Activated naive CD4-positive, alpha-beta T cell treated with anti-CD3 and anti-CD28 coated beads, Interleukin-2, amount 50 U/mL, for 72 hours (primary cell): ENCODE data around the gene NETO1. TPM values are rescaled to one million over a fixed set of nuclear protein-coding genes. Genes with fewer than 3 reads are reported as not detected.

Experiments
- ATAC-seq, 2 donors: fragments of 150-1000 bp; cut with Tn5 transposase; 2 replicates each; pipeline ENCODE4 v1.10.0; 2021; ENCODE audit warnings: mild to moderate bottlenecking in 2 of 2, moderate library complexity in 2 of 2
- DNase-seq, 2 donors: peaks; one replicate each; pipeline ENCODE4 v3.0.0; 2021 to 2022; ENCODE audit warnings: low spot score in 2 of 2
- H3K27ac Mint-ChIP-seq, 2 donors: one replicate each; pipeline ENCODE4 v1.8.0; 2022; ENCODE audit warnings: mild to moderate bottlenecking in 2 of 2, mixed read lengths in 2 of 2
- H3K36me3 Mint-ChIP-seq, 2 donors: one replicate each; pipeline ENCODE4 v1.8.0; 2022; ENCODE audit warnings: mixed read lengths in 2 of 2
- H3K9me3 Mint-ChIP-seq, 2 donors: one replicate each; pipeline ENCODE4 v1.8.0; 2022; ENCODE audit warnings: mixed read lengths in 2 of 2
- total RNA-seq, 2 donors: library from RNA; stranded (reverse); gene quantifications; one replicate each; pipeline ENCODE4 v1.2.3, GENCODE V29; 2022

The NETO1 gene
- total RNA-seq, 2 donors from 2014 or later, result not detected

- no peak for DNase-seq
- H3K36me3 Mint-ChIP-seq, result no peaks in the 10 kb centered on the region
- H3K27ac Mint-ChIP-seq, result no peak overlapping the region
- no peak for ATAC-seq
- peaks cover 0 to 8% of the 10 kb centered on the region in 2 donors for H3K9me3 Mint-ChIP-seq
Measured at GRCh38 chr18:72783530-72783929, 84.3 kb downstream of the NETO1 start.

DNA sequence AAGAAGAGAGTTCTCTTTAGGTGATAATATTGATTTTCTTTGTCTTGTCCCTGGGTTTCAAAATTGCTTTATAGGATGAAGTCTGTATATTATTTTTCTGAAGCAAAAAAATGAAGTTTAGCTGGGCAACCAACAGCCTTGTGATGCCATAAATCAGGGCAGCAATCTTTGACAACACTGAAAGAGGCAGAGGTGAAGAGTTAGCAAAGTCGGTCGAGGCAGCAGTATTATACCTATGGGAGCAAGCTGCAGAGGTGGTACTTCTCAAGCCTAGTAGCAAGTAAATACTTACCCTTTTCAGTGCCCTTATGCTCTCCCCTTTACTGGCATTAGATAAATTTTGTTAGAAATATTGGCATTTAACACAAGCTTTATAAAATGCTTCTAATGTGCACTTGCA lies 92.9 kb downstream of the NETO1 start:
- H3K36me3 Mint-ChIP-seq, result no peaks in the 10 kb centered on the region
- no peaks in the 10 kb centered on the region for H3K9me3 Mint-ChIP-seq
- no peak for DNase-seq
- no peak overlapping the region for H3K27ac Mint-ChIP-seq
- no peak for ATAC-seq

GRCh38 chr18:72772916-72773315 lies 94.9 kb downstream of the NETO1 start:
- no peak for DNase-seq
- no peaks in the 10 kb centered on the region for H3K9me3 Mint-ChIP-seq
- no peaks in the 10 kb centered on the region for H3K36me3 Mint-ChIP-seq
- ATAC-seq, result no peak
- no peak overlapping the region for H3K27ac Mint-ChIP-seq

DNA sequence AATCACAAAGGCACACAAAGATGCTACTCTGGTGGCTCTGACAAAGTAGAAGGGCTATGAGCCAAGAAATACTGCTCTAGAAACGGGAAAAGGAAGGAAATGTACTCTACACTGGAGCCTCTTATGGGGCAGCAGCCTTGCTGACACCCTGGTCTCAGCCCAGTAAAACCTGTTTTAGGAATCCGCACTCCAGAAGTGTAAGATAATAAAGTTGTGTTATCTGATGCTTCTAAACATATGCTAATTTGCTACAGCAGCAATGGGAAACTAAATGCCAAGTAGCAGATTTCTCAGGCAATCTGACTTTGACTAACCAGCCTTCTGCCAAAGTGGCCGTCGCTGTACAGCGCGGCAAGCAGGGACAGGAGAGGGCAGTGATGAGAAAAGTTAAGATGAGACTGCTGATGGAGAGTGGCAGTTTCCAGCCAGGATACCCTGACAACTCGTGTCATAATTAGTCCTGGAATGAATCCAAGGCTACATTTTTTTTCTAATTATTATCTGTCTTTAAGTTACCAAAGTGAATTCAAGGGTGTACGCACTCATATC lies 99.0 kb downstream of the NETO1 start:
- H3K9me3 Mint-ChIP-seq, result no peaks in the 10 kb centered on the region
- no peaks in the 10 kb centered on the region for H3K36me3 Mint-ChIP-seq
- no peak for DNase-seq
- no peak for ATAC-seq
- no peak overlapping the region for H3K27ac Mint-ChIP-seq

- H3K36me3 Mint-ChIP-seq, result no peaks in the 10 kb centered on the region
- peak in 1 of 2 donors; percentile 15 for DNase-seq
- H3K9me3 Mint-ChIP-seq, result no peaks in the 10 kb centered on the region
- ATAC-seq, result peak in 1 of 2 donors; percentile 43
- H3K27ac Mint-ChIP-seq, result no peak overlapping the region
Measured at GRCh38 chr18:72762515-72763122, 105.2 kb downstream of the NETO1 start.

GRCh38 chr18:72752220-72752619 lies 115.6 kb downstream of the NETO1 start:
- no peaks in the 10 kb centered on the region for H3K9me3 Mint-ChIP-seq
- H3K27ac Mint-ChIP-seq, result no peak overlapping the region
- DNase-seq, result no peak
- no peaks in the 10 kb centered on the region for H3K36me3 Mint-ChIP-seq
- ATAC-seq, result no peak

DNA sequence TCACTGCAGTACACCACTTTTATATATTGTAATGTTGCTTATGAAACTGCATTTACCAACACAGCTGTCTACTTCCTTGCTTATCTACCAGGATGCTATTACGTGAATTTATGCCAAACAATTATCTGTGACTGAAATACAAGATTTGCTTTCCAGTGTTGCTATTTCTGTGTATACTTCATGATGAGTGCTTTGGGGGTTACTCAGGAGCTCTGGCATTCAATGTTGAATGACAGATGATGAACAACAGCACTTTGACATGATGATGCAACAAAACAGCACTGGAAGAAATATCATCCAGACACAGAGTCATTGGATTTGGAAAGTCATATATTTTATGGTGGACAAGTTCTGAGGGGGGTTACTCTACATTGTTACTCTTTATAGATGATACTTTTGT lies 125.8 kb downstream of the NETO1 start:
- DNase-seq, result no peak
- no peak overlapping the region for H3K27ac Mint-ChIP-seq
- ATAC-seq, result no peak
- no peaks in the 10 kb centered on the region for H3K9me3 Mint-ChIP-seq
- H3K36me3 Mint-ChIP-seq, result no peaks in the 10 kb centered on the region

- no peaks in the 10 kb centered on the region for H3K36me3 Mint-ChIP-seq
- H3K27ac Mint-ChIP-seq, result no peak overlapping the region
Measured at GRCh38 chr18:72738136-72738535, 129.7 kb downstream of the NETO1 start.

DNA sequence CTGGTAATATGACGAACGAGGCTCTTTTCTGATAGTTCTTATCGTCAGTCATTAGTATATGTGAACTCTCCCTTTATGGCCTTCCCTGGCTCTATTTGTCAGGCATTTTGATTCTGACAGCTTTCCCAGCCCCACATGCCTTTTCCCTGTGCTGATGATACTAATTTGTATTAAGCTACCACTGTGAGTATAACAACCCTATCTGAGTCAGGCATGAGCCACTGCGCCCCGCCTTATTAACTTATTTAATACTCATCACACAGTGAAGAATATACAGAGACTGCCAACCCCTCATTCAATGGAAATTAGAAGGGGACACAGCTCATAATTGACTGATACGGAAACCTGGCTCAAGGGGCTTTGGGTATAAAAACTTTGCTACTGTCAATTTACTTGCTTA lies 140.0 kb downstream of the NETO1 start:
- Mint-ChIP-seq H3K9me3 (peaks cover 5 to 6% of the 10 kb centered on the region in 2 donors), H3K27ac (no peak overlapping the region), H3K36me3 (peaks cover 0 to 5% of the 10 kb centered on the region in 2 donors)
- ATAC-seq (no peak), DNase-seq (no peak)

More at GRCh38 chr18:72738136-72738535, 129.7 kb downstream of the NETO1 start:
- DNase-seq (no peak), ATAC-seq (no peak)
- H3K9me3 Mint-ChIP-seq, result no peaks in the 10 kb centered on the region

DNA sequence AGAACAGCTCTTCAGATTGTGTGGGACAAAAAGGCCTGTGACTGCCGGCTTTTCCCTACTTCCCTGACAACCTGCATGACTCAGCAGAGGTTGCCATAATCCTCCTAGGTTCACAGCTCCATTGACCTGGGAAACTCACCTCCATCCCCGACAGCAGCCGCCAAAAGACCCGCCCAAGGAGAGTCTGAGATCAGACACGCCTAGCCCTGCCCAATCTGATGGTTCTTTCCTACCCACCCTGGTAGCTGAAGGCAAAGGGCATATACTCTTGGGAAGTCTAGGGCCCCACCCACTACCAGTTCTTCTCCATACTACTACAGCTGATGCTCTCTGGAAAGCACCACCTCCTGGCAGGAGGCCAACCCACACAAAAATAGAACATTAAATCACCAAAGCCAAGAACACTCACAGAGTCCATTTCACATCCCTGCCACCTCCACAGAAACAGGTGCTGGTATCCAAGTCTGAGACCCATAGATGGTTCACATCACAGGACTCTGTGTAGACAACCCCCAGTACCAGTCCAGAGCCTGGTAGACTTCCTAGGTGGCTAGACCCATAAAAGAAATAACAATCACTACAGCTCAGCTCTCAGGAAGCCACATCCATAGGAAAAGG lies 140.6 kb downstream of the NETO1 start:
- DNase-seq, result no peak
- Mint-ChIP-seq H3K27ac (no peak overlapping the region), H3K36me3 (peaks cover 0 to 5% of the 10 kb centered on the region in 2 donors), H3K9me3 (peaks cover 9% of the 10 kb centered on the region in 2 donors)
- no peak for ATAC-seq

GRCh38 chr18:72726201-72726600 lies 141.6 kb downstream of the NETO1 start:
- peaks cover 9 to 13% of the 10 kb centered on the region in 2 donors for H3K9me3 Mint-ChIP-seq
- H3K27ac Mint-ChIP-seq, result peak overlapping the region in 1 of 2 donors; percentile 24
- no peak for DNase-seq
- peaks cover 0 to 5% of the 10 kb centered on the region in 2 donors for H3K36me3 Mint-ChIP-seq
- ATAC-seq, result no peak

DNA sequence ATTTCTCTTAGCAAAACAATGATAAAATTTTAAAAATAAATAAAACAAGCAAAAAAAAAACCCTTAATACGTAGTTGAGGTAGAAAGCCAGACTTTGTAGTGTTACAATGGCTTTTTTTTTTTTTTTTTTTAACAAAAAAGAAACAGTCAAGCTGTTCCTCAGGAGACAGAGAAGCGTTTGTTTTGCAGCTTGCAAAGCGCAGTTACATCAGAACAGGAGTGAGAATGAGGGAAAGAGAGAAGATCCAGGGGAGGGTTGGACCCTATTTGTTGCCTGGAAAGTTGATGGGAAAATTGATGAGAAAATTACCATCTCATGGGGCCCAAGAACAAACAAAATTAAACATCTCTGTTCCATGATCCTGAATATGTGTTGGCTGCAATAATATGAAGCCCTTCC lies 146.5 kb downstream of the NETO1 start:
- ATAC-seq (no peak), DNase-seq (no peak)
- no peaks in the 10 kb centered on the region for H3K36me3 Mint-ChIP-seq
- no peak overlapping the region for H3K27ac Mint-ChIP-seq
- H3K9me3 Mint-ChIP-seq, result peaks cover 5 to 14% of the 10 kb centered on the region in 2 donors

DNA sequence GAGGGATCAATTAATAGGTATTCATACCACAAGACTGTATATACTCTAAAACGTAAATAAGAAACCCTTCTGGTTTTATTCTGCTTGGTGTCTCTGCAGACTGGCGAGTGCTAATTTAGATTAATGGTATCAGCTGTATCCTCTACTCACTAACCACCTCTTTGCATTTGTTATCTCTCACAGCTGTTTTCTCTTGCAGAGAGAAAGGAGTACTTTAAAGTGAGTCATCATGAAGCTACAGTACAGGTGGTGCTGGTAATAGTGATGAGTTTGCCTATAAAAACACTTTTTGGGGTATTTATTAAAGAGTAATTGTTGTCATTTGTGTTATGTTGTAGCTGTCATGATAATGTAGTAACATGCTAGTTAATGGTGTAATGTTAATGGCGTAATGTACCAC lies 147.7 kb downstream of the NETO1 start:
- no peak for ATAC-seq
- no peaks in the 10 kb centered on the region for H3K36me3 Mint-ChIP-seq
- no peak for DNase-seq
- H3K27ac Mint-ChIP-seq, result no peak overlapping the region
- peaks cover 5 to 14% of the 10 kb centered on the region in 2 donors for H3K9me3 Mint-ChIP-seq

- Mint-ChIP-seq H3K36me3 (no peaks in the 10 kb centered on the region), H3K9me3 (peaks cover 0 to 4% of the 10 kb centered on the region in 2 donors), H3K27ac (no peak overlapping the region)
- DNase-seq (no peak), ATAC-seq (no peak)
Measured at GRCh38 chr18:72704202-72704601, 163.6 kb downstream of the NETO1 start.

DNA sequence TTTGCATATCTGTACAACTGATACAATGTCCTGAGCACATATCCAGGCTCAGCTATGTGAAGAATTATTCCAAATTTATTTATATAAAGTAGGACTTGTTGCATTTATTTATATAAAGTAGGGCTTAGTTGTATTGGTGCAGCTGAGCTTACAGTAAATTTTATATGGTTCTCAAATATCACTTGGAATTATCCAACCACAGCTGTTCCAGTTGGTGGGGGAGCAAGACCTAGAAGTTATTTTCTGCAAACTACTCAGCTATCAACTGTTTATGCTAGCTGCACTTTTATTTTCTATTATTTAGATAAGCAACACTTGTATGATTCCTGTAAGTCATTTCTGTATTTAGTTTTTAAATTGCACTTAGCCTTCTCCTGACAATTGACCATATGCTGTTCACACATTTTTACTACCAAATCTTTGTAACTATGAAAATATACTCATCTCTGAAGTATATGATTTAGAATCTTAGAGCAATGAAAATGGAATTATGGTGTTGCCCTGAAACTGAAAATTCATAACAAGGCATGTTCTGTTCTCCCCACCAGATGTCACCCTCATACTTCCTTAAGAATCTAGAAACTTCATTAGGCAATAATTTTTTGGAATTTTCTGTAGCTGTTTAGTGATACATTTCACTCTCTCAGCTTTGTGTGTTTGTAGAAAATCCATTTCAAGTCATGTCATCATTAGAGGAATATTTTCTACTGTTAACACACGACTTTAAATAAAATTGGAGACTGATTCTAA lies 166.7 kb downstream of the NETO1 start:
- H3K36me3 Mint-ChIP-seq, result no peaks in the 10 kb centered on the region
- H3K27ac Mint-ChIP-seq, result no peak overlapping the region
- DNase-seq, result no peak
- ATAC-seq, result no peak
- peaks cover 0 to 4% of the 10 kb centered on the region in 2 donors for H3K9me3 Mint-ChIP-seq

GRCh38 chr18:72697706-72698105 lies 170.1 kb downstream of the NETO1 start:
- Mint-ChIP-seq H3K9me3 (peaks cover 0 to under 1% of the 10 kb centered on the region in 2 donors), H3K36me3 (no peaks in the 10 kb centered on the region), H3K27ac (no peak overlapping the region)
- no peak for DNase-seq
- ATAC-seq, result no peak

DNA sequence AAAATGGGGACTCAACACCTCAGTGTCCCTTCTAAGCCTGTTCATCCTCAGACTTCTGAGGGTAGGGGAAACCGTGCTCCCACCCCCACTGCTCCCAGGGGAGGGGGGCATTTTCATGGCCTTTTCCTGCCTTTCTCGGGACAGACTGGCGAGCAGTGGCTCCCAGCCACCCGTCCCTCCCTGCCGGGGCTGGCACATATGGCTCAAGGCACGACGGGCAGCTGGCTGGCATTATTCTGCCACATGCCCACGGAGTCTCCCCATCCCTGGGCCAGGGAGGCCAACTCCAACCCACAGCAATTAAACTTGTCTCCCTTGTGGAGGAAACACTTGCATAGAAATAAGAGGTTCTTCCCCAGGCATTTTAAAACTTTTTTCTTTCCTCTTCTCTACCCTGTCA lies 175.2 kb downstream of the NETO1 start:
- ATAC-seq (no peak), DNase-seq (no peak)
- Mint-ChIP-seq H3K27ac (no peak overlapping the region), H3K9me3 (no peaks in the 10 kb centered on the region), H3K36me3 (no peaks in the 10 kb centered on the region)
